Measurements from ENCODE around the gene FXYD7.

GRCh38 chr19:35132254-35132653, 10.8 kb upstream of the FXYD7 start:
- TF ChIP-seq CTCF (IDR thresholded peaks at IDR 0.05) = no peak
- TF ChIP-seq POLR2A (IDR thresholded peaks at IDR 0.05) = no peak
